Kidney (tissue), 14 donors: ENCODE data around the gene ACAP1. TPM values are rescaled to one million over a fixed set of nuclear protein-coding genes. Genes with fewer than 3 reads are reported as not detected.

Experiments used
- DNase-seq, 5 donors: peaks; one replicate each; pipeline ENCODE4 v3.0.0-alpha.2; 2013 to 2020
- FAIRE-seq: peaks from 2 replicates; lab custom pipeline; 2012; peaks lifted over from hg19 to GRCh38; lab: Jason Lieb, UNC
- H3K27ac ChIP-seq, 2 donors: one replicate each; pipeline ENCODE4 v1.7.0; 2013; ENCODE audit warnings: low read depth in 2 of 2, low read length in 2 of 2, inconsistent platforms in 1 of 2
- H3K27me3 ChIP-seq: one replicate; pipeline ENCODE4 v1.7.1; 2013; ENCODE audit warnings: low read length, inconsistent platforms; ENCODE audit not compliant: control insufficient read depth, insufficient read depth
- H3K36me3 ChIP-seq, 3 donors: one replicate each; pipeline versions ENCODE4 v1.7.0 to v1.7.1; 2013; ENCODE audit warnings: low read length in 3 of 3, control low read depth in 1 of 3, inconsistent platforms in 1 of 3; ENCODE audit not compliant: insufficient read depth in 3 of 3, control insufficient read depth in 2 of 3
- H3K4me1 ChIP-seq, 3 donors: one replicate each; pipeline versions ENCODE4 v1.7.0 to v1.7.1; 2013; ENCODE audit warnings: low read length in 3 of 3, inconsistent platforms in 1 of 3, low read depth in 1 of 3; ENCODE audit not compliant: control insufficient read depth in 2 of 3, insufficient read depth in 2 of 3
- H3K4me3 ChIP-seq, 3 donors: one replicate each; pipeline versions ENCODE4 v1.7.0 to v1.8.1; 2013; ENCODE audit warnings: low read length in 3 of 3, control low read depth in 1 of 3, inconsistent platforms in 1 of 3
- H3K9ac ChIP-seq, 3 donors: one replicate each; pipeline versions ENCODE4 v1.7.0 to v1.7.1; 2013; ENCODE audit warnings: low read length in 3 of 3, control low read depth in 1 of 3, inconsistent platforms in 1 of 3
- H3K9me3 ChIP-seq, 3 donors: one replicate each; pipeline versions ENCODE4 v1.7.0 to v1.7.1; 2013; ENCODE audit warnings: low read length in 3 of 3, control low read depth in 1 of 3, inconsistent platforms in 1 of 3; ENCODE audit not compliant: control insufficient read depth in 2 of 3, insufficient read depth in 1 of 3
- CTCF ChIP-seq: IDR thresholded peaks from 3 replicates; pipeline ENCODE4 v1.5.1; 2012; ENCODE audit warnings: mild to moderate bottlenecking, moderate library complexity, borderline replicate concordance; ENCODE audit not compliant: insufficient read depth; ENCODE audit errors: extremely low read depth
- intact Hi-C: fragments of 100-400 bp; cut with DNase I; formaldehyde crosslinking; loops from one replicate; pipeline ENCODE4 v1.11.1; 2022
- polyA plus RNA-seq: library from polyadenylated mRNA; stranded (reverse); fragments of 350-450 nt; fragmentation: Illumina TruSeq; extraction: RNeasy Lipid Tissue Mini Kit (QIAGEN cat#74804); gene quantifications from one replicate; pipeline ENCODE4 v1.2.3, GENCODE V29; 2014; ENCODE audit warnings: low read depth, low replicate concordance; ENCODE audit not compliant: insufficient read depth
- total RNA-seq: library from RNA; stranded (reverse); fragmentation: NEBNext Ultra II Directional; extraction: Animal tissue kit (Norgen Biotek cat#: 25700); gene quantifications from one replicate; pipeline ENCODE4 v1.2.1, GENCODE V29; 2021
- donor health status: control.
- donor health status: control.
- donor health status: control.
- donor health status: control.
- donor health status: control.
- donor health status: DM: yes; HTN: yes; CAD: no.
- donor health status: Normal renal cell carcinoma (clear cell type).

ACAP1 gene
- total and polyA plus RNA-seq, 2 donors from 2014 or later, result 9.9 to 26.0 TPM

- FAIRE-seq (peak; percentile 44), DNase-seq (peak; percentile 100)
- peak within 1 kb of the TSS; percentile 98 for H3K27ac ChIP-seq
- peaks cover 0 to 9% (median 0%) of the 10 kb centered on the region in 3 donors for H3K4me1 ChIP-seq
- H3K9me3 ChIP-seq, result no peaks in the 10 kb centered on the region
- H3K36me3 ChIP-seq, result peaks cover 7 to 23% (median 23%) of the 10 kb centered on the region in 3 donors
- peak within 1 kb of the TSS; percentile 80 to 95 (median 91) for H3K4me3 ChIP-seq
- no peak for TF ChIP-seq CTCF
- intact Hi-C loops, result no loop called here
- no peaks in the 10 kb centered on the region for H3K27me3 ChIP-seq
- peak within 1 kb of the TSS; percentile 73 to 94 (median 92) for H3K9ac ChIP-seq
Observed at GRCh38 chr17:7306911-7307685, 29.2 kb upstream of the ACAP1 start, which contains the start of gene EIF5A. EIF5A (plus strand) TSS chr17:7307628; CDS start chr17:7309636, 2,008 bp downstream.

- Histone ChIP-seq H3K9me3 (no peaks in the 10 kb centered on the region), H3K27ac (peak overlapping the region; percentile 96 to 98), H3K4me3 (peak overlapping the region; percentile 80 to 95 (median 91)), H3K27me3 (no peaks in the 10 kb centered on the region), H3K4me1 (peaks cover 0 to 13% (median 0%) of the 10 kb centered on the region in 3 donors), H3K36me3 (peaks cover 7 to 30% (median 27%) of the 10 kb centered on the region in 3 donors), H3K9ac (peak overlapping the region; percentile 57 to 94 (median 92))
- DNase-seq (peak in 3 of 5 donors; percentile 48 to 92 (median 79)), FAIRE-seq (no peak)
- intact Hi-C loops, result no loop called here
- TF ChIP-seq CTCF, result no peak
Observed at GRCh38 chr17:7307686-7308624, 28.4 kb upstream of the ACAP1 start.

GRCh38 chr17:7308625-7309433 is 27.5 kb upstream of the ACAP1 start:
- intact Hi-C loops, result no loop called here
- no peak for FAIRE-seq
- H3K9me3 ChIP-seq, result no peaks in the 10 kb centered on the region

More at GRCh38 chr17:7308625-7309433, 27.5 kb upstream of the ACAP1 start:
- Histone ChIP-seq H3K4me3 (peak overlapping the region; percentile 80 to 95 (median 91)), H3K36me3 (peaks cover 13 to 39% (median 36%) of the 10 kb centered on the region in 3 donors), H3K27me3 (no peaks in the 10 kb centered on the region), H3K4me1 (peaks cover 0 to 21% (median 5%) of the 10 kb centered on the region in 3 donors), H3K9ac (peak overlapping the region; percentile 57 to 94 (median 92)), H3K27ac (peak overlapping the region; percentile 96 to 98)
- peak; percentile 75 to 88 (median 83) for DNase-seq
- no peak for TF ChIP-seq CTCF
